Esophagus squamous epithelium (tissue), 4 donors: Measurements from ENCODE around the gene FOXK1.

ENCODE experiments used
- CTCF ChIP-seq, 6 experiments: fragments of 450-650 bp in 4 of 6; fragments of 200-600 bp in 2 of 6; sonication (generic) in 2 of 6; IDR thresholded peaks; one replicate each; pipeline ENCODE4 v1.5.1; 2016 to 2019; ENCODE audit warnings: antibody characterized with exemption in 6 of 6, mild to moderate bottlenecking in 4 of 6, moderate library complexity in 4 of 6
- POLR2A ChIP-seq, 4 donors: fragments of 450-650 bp; IDR thresholded peaks; one replicate each; pipeline ENCODE4 v1.6.1; 2017; ENCODE audit warnings: antibody characterized with exemption in 4 of 4, mild to moderate bottlenecking in 4 of 4, moderate library complexity in 3 of 4

GRCh38 chr7:4766666-4767519, 84.8 kb downstream of the FOXK1 start:
- no peak for TF ChIP-seq CTCF (IDR thresholded peaks at IDR 0.05)
- no peak for TF ChIP-seq POLR2A (IDR thresholded peaks at IDR 0.05)
